Left lung (tissue), 10 donors: ENCODE measurements around the gene INPP5A. TPM values are rescaled to one million over a fixed set of nuclear protein-coding genes. Genes with fewer than 3 reads are reported as not detected.

ENCODE experiments used
- ATAC-seq: fragments of 200-7000 bp; cut with Tn5 transposase; one replicate; pipeline ENCODE4 v1.9.1; 2020; ENCODE audit warnings: moderate library complexity
- DNase-seq, 4 donors: peaks; one replicate each; pipeline ENCODE4 v3.0.0-alpha.2; 2013 to 2020
- H3K27ac ChIP-seq, 2 donors: fragments of 200-600 bp; sonication (generic) in 1 of 2; one replicate each; pipeline versions ENCODE4 v1.5.0 to v1.8.0; 2020 to 2021
- H3K27me3 ChIP-seq, 2 donors: fragments of 200-600 bp; sonication (generic) in 1 of 2; one replicate each; pipeline versions ENCODE4 v1.5.0 to v1.8.0; 2020 to 2021
- H3K36me3 ChIP-seq, 2 donors: fragments of 200-600 bp; sonication (generic) in 1 of 2; one replicate each; pipeline versions ENCODE4 v1.5.0 to v1.8.0; 2020 to 2021
- H3K4me1 ChIP-seq, 2 donors: fragments of 200-600 bp; one replicate each; pipeline ENCODE4 v1.8.0; 2021
- H3K4me3 ChIP-seq, 2 donors: fragments of 200-600 bp; sonication (generic) in 1 of 2; one replicate each; pipeline versions ENCODE4 v1.5.0 to v1.8.0; 2020 to 2021; ENCODE audit warnings: mild to moderate bottlenecking in 1 of 2
- H3K9me3 ChIP-seq, 2 donors: fragments of 200-600 bp; sonication (generic) in 1 of 2; one replicate each; pipeline versions ENCODE4 v1.5.0 to v1.8.0; 2020 to 2021
- intact Hi-C, 2 donors: fragments of 100-400 bp; cut with DNase I; formaldehyde crosslinking; loops; one replicate each; pipeline versions ENCODE4 v1.11.2 to v1.14.2; 2022
- polyA plus RNA-seq, 6 donors: library from polyadenylated mRNA; unstranded; fragments of 120-200 nt; gene quantifications; one replicate each; pipeline ENCODE4 v1.2.1, GENCODE V29; 2013; ENCODE audit not compliant: insufficient read length in 6 of 6
- total RNA-seq, 2 donors: library from RNA; stranded (reverse); fragmentation: NEBNext Ultra II Directional; extraction: Animal tissue kit (Norgen Biotek cat#: 25700); gene quantifications; one replicate each; pipeline ENCODE4 v1.2.1, GENCODE V29; 2021
- TF ChIP-seq, protein P1 (sequence below), 2 donors: fragments of 200-600 bp; sonication (generic) in 1 of 2; IDR thresholded peaks; one replicate each; pipeline versions ENCODE4 v1.5.0 to v1.8.0; 2021; ENCODE audit warnings: antibody characterized with exemption in 2 of 2
- donor health status: DM: no; HTN: yes; CAD: no.
- donor health status: DM: no; HTN: no; CAD: no.

INPP5A gene
- total and polyA plus RNA-seq, 8 donors = 32.0 to 44.0 (median 36.8) TPM

DNA sequence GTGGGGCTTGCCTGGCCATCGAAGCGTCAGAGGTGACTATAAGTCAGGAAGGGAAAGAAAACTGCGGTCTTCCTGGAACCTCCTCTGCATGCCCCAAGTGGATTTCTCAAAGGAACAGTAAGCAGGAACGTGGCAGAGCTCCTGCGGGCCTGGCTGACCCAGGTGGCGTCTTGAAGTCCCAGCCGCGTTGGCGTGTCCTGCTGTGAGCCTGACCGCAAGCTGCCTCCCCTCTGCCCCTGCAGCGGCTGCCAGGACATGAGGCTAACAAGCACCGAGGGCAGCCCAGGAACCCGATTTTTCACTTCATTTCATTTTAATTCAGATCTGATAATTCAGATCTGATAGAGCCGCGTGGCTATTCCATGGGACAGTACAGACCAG, 193.0 kb downstream of the INPP5A start:
- TF ChIP-seq, protein P1, sequence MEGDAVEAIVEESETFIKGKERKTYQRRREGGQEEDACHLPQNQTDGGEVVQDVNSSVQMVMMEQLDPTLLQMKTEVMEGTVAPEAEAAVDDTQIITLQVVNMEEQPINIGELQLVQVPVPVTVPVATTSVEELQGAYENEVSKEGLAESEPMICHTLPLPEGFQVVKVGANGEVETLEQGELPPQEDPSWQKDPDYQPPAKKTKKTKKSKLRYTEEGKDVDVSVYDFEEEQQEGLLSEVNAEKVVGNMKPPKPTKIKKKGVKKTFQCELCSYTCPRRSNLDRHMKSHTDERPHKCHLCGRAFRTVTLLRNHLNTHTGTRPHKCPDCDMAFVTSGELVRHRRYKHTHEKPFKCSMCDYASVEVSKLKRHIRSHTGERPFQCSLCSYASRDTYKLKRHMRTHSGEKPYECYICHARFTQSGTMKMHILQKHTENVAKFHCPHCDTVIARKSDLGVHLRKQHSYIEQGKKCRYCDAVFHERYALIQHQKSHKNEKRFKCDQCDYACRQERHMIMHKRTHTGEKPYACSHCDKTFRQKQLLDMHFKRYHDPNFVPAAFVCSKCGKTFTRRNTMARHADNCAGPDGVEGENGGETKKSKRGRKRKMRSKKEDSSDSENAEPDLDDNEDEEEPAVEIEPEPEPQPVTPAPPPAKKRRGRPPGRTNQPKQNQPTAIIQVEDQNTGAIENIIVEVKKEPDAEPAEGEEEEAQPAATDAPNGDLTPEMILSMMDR (IDR thresholded peaks at IDR 0.05) = no peak
- ATAC-seq (no peak), DNase-seq (peak in 1 of 4 donors; percentile 63)
- no peak overlapping the region for H3K27ac ChIP-seq
- no peaks in the 10 kb centered on the region for H3K27me3 ChIP-seq
- peaks cover 0 to 83% of the 10 kb centered on the region in 2 donors for H3K36me3 ChIP-seq
- H3K4me1 ChIP-seq = no peaks in the 10 kb centered on the region
- H3K9me3 ChIP-seq = no peaks in the 10 kb centered on the region
- no peak overlapping the region for H3K4me3 ChIP-seq
- intact Hi-C loops = no loop called here

DNA sequence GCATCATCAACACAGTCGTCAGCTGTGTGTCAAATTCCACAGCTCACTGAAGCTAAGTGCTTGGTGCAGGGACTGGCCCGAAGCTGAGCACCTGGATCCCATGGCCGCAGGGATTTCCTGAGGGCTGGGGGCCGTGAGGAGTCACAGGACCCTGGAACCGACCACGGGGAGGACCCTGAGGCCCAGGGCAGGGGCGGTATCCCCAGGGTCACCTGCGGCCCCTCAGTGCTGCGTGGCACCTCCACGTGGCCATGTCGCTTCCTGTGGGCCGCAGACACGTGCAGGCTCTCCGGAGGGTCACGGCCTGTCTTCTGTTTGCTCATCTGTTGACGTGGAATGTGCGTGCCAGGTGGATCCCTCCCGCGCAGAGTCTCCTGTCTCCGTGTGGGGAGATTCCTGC, 194.9 kb downstream of the INPP5A start:
- intact Hi-C loops = no loop called here
- no peak for DNase-seq
- no peaks in the 10 kb centered on the region for H3K4me1 ChIP-seq
- H3K36me3 ChIP-seq = peaks cover 0 to 82% of the 10 kb centered on the region in 2 donors
- TF ChIP-seq, protein P1 (IDR thresholded peaks at IDR 0.05) = no peak
- H3K9me3 ChIP-seq = no peaks in the 10 kb centered on the region
- no peak overlapping the region for H3K4me3 ChIP-seq
- ATAC-seq = no peak
- H3K27ac ChIP-seq = no peak overlapping the region
- no peaks in the 10 kb centered on the region for H3K27me3 ChIP-seq

GRCh38 chr10:132733926-132734325, 196.3 kb downstream of the INPP5A start:
- ATAC-seq (no peak), DNase-seq (no peak)
- Histone ChIP-seq H3K4me1 (no peaks in the 10 kb centered on the region), H3K36me3 (peaks cover 0 to 69% of the 10 kb centered on the region in 2 donors), H3K27ac (no peak overlapping the region), H3K27me3 (no peaks in the 10 kb centered on the region), H3K4me3 (no peak overlapping the region), H3K9me3 (no peaks in the 10 kb centered on the region)
- intact Hi-C loops = no loop called here
- TF ChIP-seq, protein P1 (IDR thresholded peaks at IDR 0.05) = no peak

DNA sequence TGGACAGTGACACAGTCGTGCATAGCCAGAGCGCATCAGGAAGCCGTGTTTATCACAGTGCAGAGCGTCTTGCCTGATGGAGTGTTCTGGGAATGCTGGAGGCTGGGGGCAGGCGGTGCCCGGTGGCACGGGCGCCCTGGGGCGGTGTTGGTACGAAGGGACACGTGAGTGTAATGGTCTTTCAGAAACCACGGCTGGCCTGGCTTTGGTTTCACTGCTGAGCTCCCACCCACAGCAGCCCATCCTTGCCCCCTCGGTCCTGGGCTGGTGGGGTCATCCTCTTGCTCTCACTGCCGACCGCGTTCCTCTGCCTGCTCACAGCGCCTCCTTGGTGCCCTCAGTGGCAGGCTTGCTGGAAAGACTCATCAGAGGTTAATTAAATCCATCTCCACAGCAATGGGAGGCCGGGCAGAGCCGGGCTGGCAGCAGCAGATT, 197.8 kb downstream of the INPP5A start:
- Histone ChIP-seq H3K9me3 (no peaks in the 10 kb centered on the region), H3K36me3 (peaks cover 0 to 68% of the 10 kb centered on the region in 2 donors), H3K27me3 (no peaks in the 10 kb centered on the region), H3K4me1 (no peaks in the 10 kb centered on the region), H3K4me3 (no peak overlapping the region), H3K27ac (no peak overlapping the region)
- DNase-seq = no peak
- no peak for ATAC-seq
- TF ChIP-seq, protein P1 (IDR thresholded peaks at IDR 0.05) = no peak
- intact Hi-C loops = no loop called here

- Histone ChIP-seq H3K27ac (no peak overlapping the region), H3K4me3 (no peak overlapping the region), H3K27me3 (no peaks in the 10 kb centered on the region), H3K36me3 (peaks cover 0 to 62% of the 10 kb centered on the region in 2 donors), H3K9me3 (no peaks in the 10 kb centered on the region), H3K4me1 (no peaks in the 10 kb centered on the region)
- ATAC-seq = no peak
- TF ChIP-seq, protein P1 (IDR thresholded peaks at IDR 0.05) = no peak
- DNase-seq = no peak
- intact Hi-C loops = no loop called here
Measured at GRCh38 chr10:132735923-132736391, 198.4 kb downstream of the INPP5A start.
